T-helper 1 cell (primary cell): ENCODE results near the gene SDK1.

Experiments used
- DNase-seq, 5 donors: peaks; one replicate each; pipeline ENCODE4 v3.0.0-alpha.2; 2012 to 2020

SDK1 gene

GRCh38 chr7:4127909-4128560 lies 827.0 kb downstream of the SDK1 start:
- DNase-seq: no peak

DNA sequence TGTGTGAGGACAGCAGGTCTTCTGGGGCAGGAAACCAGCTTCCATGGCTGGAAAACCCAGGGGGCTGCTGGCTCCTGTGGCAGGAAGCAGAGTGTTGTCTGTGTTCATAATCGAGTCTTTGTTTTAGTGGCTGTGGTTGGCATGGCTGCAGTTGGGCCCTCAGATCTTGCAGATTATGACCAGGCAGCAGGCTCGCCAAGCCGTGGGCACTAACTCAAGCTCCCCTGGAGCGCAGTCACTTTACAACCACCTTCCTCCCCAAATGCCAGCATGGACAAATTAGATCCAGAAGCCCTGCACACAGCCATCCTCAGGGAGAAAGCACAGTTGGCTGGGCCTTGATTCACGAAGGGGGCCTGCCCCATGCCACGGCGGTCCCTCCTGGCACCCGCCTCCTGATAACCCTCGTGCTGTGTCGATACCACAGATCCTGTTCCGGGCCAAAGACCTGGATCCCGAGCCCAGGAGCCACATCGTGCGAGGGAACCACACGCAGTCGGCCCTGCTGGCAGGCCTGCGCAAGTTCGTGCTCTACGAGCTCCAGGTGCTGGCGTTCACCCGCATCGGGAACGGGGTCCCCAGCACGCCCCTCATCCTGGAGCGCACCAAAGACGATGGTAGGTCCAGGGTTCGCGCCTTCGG lies 828.5 kb downstream of the SDK1 start:
- DNase-seq: no peak

- no peak for DNase-seq
Measured at GRCh38 chr7:4131063-4131462, 830.0 kb downstream of the SDK1 start.

- DNase-seq: no peak
Measured at GRCh38 chr7:4132221-4132620, 831.2 kb downstream of the SDK1 start.

- DNase-seq: no peak
Measured at GRCh38 chr7:4133491-4134044, 832.5 kb downstream of the SDK1 start.

- no peak for DNase-seq
Measured at GRCh38 chr7:4134204-4134603, 833.2 kb downstream of the SDK1 start.

GRCh38 chr7:4134631-4135030 lies 833.6 kb downstream of the SDK1 start:
- DNase-seq: no peak

- no peak for DNase-seq
Measured at GRCh38 chr7:4135301-4135700, 834.2 kb downstream of the SDK1 start.

- no peak for DNase-seq
Measured at GRCh38 chr7:4136036-4136435, 835.0 kb downstream of the SDK1 start.

DNA sequence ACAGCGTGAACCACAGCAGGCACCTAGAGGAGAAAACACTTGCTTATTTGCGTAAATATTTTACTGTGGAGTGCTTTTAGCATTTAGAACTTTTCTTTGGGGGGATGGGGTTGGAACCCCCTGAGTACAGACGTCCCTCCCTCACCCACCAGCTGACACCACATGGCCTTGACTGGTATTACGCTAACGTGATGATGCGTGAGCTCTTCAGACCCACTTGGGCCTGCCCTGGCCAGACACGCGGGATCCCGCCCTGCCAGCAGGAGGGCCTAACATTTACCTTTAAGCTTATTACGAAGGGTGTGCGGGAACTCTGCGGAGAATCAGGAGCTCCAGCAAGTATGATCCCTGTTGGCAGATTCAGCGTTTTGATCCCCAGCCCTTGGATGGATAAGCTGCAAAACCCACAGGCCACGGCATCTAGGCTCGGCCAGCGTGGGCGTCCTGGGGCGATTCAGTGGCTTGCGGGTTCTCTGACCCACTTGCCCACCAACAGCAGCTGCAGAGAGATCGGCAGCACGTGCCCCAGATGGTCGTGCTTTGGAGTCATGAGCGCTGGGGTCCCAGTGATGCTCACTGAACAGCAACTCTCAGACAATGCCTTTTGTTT lies 835.6 kb downstream of the SDK1 start:
- DNase-seq: no peak

DNA sequence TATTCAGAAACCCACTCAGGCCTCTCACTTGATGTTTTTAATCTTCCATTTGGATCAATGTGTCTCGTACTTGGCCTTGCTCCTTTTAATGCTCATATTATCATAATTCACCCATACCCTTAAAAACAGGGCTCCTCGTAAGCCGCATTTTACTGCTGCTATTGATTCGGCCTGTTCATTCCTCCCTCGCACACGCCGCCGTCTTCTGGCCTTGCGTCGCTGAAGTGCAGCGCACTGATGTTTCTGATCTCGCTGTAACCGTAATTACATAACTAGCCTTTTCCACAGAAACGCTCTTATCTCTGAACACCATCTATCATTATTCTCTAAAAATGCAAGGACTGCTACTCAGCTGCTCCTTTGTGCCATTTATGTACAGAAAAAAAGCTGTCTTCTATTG lies 836.5 kb downstream of the SDK1 start:
- DNase-seq: no peak

DNA sequence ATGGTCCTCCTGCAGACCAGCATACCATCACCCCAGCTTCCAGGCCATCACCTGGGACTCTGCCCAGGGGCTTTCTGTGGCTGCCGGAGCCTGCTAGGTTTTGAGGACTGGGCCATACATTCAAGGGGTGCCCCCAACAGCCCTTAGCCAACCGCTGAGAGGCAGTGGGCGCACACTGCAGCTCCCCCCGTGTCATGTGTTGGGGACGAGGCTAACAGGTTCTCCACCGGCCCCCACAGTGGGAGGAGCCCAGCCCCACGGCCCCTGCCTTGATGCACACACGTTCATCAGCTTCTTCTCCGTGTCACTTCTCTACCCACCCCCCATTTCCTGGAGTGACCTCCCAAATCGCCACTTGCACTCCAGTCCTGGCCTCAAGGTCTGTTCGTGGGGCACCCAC lies 837.8 kb downstream of the SDK1 start:
- DNase-seq: no peak

DNA sequence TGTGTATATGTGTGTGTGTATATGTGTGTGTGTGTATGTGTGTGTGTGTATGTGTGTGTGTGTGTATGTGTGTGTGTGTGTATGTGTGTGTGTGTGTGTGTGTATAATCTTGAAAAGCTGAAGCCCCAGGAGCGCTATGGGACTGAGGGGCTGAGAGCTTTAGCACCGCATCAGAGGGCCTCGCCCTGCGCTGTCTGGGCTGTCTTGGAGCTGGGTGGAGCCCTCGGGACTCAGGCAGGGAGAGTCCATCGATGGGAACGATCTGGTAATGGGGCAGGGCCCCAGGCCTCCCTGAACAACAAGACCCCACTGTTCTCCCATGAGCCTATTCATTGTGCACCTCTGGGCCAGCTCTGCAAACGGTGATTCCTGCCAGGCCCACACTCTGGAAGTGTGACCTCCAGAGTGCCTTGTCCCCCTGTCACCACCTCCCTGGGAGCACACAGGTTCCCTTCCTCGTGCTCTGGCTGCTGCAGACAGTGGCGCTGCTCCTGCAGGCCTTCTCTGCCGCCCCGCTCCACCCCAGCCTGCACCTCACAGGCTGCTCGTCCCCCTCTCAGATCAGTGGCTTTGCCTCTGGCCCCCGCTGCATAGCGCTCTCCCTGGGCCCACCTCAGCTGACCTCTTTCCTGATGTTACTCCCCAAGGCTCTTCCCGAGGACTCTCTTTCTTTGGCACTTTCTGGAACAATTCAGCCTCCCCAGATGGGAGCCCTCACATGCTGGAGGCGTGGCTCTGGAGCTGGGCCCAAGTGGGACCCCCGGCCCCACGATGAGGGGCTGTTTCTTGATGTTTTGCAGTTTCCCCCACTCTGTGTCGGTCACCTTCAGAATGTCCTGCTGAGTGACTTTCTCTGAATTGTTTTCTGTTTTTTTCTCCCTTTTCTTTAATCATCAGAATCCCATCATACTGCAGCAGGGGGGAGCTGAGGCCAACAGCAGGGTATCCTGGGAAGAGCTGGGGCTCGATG lies 838.9 kb downstream of the SDK1 start:
- no peak for DNase-seq

DNA sequence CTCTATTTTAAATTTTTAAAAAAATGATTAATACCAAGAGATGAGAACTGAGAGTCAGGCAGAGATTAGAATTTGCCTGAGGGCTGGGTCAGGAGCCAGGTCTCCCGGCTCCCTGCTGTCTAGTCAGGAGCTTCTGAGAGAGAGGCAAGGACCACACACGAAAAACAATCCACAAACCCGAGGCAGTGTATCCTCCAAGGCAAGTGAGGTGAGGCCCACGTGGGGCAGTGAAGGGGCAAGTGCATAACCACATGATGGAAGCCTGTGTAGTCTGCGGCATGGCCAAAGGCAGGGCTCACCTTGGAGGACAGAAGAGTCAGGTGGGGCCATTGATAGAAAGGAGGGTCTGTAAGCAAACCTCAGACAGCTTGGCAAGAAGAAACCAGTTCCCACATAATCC lies 839.9 kb downstream of the SDK1 start:
- no peak for DNase-seq

- no peak for DNase-seq
Measured at GRCh38 chr7:4143006-4143405, 842.0 kb downstream of the SDK1 start.

DNA sequence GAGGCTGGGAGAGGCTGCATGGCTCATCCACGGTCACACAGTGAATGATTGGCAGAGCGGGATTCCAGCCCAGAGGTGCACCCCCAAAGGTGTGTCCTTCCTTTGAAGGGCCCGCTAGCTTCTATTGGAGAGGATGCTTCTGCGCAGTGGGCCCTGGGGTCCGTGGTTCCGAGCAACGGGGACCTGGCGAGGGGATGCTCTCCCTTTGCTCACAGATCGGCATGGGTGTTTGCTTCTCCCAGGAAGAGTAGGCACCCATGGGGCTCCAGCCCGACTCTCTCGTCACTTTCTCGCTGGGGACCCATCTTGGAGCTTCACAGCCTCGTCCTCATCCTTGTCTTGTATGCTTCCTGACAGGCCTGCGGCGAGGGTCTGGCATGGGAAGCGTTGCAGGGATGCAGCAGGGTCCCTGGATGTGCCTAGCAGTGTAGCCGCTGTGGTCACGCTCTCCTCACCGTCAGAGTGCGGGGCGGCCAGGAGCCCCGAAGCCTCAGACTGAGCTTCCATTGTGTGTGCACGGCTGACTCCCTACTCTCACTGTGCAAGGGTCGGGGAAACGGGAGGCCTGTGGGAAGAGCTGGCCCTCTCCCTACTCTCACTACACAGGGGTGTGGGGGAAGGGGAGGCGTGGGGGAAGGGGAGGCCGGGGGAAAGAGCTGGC lies 842.6 kb downstream of the SDK1 start:
- no peak for DNase-seq

GRCh38 chr7:4144172-4144701 lies 843.2 kb downstream of the SDK1 start:
- no peak for DNase-seq

DNA sequence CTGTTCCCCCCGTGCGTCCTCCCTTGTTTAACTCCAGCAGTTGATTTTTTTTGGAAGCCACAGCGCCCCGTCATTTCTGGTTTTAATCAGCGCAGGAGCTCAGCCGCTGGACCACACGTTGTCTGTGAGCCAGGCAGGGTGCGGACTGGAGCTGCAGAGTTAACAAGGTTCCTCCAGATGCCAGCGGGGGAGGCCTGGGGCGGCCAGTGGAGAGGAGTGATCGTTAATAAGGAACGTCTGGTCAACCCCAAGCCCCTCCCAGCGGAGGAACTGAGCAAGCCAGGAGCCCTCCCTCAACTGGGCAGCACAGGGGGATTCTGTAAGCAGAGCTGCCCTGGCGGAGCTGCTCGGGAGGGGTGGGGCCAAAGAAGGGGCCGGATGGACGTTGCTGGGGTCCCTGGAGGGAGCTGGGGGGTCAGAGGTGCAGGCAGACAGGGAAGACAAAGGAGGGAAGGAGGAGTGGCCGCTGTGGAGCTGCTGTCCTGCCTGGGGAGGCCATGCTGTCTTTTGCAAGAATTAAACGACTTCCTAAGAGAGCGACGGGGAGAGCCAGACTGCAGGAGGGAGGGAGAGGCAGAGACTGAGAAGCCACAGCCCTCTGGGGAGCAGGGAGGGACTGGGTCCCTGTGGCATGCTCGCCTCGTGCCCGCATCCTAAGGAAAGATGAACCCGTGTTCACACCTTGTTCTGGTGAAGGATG lies 843.9 kb downstream of the SDK1 start:
- DNase-seq: no peak

DNA sequence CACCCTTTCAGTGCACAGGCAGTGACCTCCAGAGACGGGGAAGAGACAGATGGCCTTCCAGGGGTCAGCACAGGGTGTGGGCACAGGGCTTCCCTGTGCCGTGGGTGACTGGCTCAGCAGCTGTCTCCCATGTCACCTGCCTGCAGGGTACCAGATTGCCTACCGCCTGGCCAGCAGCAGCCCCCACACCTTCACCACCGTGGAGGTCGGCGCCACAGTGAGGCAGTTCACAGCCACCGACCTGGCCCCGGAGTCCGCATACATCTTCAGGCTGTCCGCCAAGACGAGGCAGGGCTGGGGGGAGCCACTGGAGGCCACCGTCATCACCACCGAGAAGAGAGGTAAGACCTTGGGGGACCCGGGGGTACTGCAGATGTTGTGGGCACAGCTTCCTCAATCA lies 844.5 kb downstream of the SDK1 start:
- no peak for DNase-seq

DNA sequence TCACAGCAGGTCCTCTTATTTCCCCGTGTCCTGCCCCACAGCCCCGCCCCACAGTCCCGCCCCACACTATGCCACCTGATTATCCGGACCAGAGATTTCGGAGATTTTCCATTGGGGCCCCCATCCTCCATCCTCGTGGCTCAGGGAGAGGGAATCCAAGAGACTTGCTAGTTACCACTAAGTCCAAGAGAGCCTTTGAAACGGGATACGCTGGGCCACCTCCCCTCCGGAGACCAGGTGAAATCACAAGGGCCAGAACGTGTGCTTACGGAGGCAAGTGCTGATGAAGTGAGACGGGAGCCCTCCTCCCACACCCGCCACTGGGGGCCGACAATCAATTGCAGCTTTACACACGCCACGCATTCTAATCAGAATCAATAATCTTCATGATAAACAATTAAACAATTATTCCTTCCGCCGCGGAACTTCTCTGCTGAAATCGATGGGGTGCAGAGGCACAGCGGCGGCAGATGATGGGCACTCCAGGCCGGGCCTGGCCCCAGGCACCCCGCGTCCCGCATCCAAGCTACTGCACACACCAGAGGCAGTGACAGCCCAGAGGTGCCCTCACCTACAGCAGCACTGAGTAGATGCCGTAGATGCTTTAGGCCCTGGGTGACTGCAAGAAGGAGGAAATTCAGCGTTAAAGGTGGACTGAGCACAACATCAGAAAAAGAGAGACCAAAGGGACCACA lies 847.0 kb downstream of the SDK1 start:
- DNase-seq: no peak

- no peak for DNase-seq
Measured at GRCh38 chr7:4149236-4149635, 848.2 kb downstream of the SDK1 start.
